ENCODE measurements around the gene TRIM71. TPM values are rescaled to one million over a fixed set of nuclear protein-coding genes. Genes with fewer than 3 reads are reported as not detected.

Gene TRIM71
- total RNA-seq, 2 donors from 2014 or later, result 11.1 TPM; not detected in 1

- 97% methylated on average over 5 of the region's 5 CpGs for WGBS
- no peak for DNase-seq (ENCODE audit: low spot score)
- intact Hi-C loops (cut with DNase I), result no loop called here
- H3K4me1 ChIP-seq (replicated peaks), result peaks cover 10% of the 10 kb centered on the region
- H3K27me3 ChIP-seq (replicated peaks; ENCODE audit: insufficient read depth), result no peaks in the 10 kb centered on the region
- TF ChIP-seq POLR2AphosphoS5 (IDR thresholded peaks at IDR 0.05) (no peak), POLR2A (IDR thresholded peaks at IDR 0.05) (no peak)
- H3K4me3 ChIP-seq, result no peak overlapping the region
- H3K27ac ChIP-seq, result no peak overlapping the region
- no peaks in the 10 kb centered on the region for H3K36me3 ChIP-seq
- no peaks in the 10 kb centered on the region for H3K9me3 ChIP-seq
Measured at GRCh38 chr3:32876920-32877319, 59.1 kb downstream of the TRIM71 start.

GRCh38 chr3:32877598-32877997 is 59.8 kb downstream of the TRIM71 start:
- H3K4me3 ChIP-seq, result no peak overlapping the region
- 93% methylated on average over 2 of the region's 2 CpGs for WGBS
- H3K27me3 ChIP-seq (replicated peaks; ENCODE audit: insufficient read depth), result no peaks in the 10 kb centered on the region
- intact Hi-C loops (cut with DNase I), result no loop called here
- DNase-seq (ENCODE audit: low spot score), result no peak
- peaks cover 7% of the 10 kb centered on the region for H3K4me1 ChIP-seq (replicated peaks)
- TF ChIP-seq POLR2A (IDR thresholded peaks at IDR 0.05), result no peak
- no peak for TF ChIP-seq POLR2AphosphoS5 (IDR thresholded peaks at IDR 0.05)
- TF ChIP-seq, protein P1, sequence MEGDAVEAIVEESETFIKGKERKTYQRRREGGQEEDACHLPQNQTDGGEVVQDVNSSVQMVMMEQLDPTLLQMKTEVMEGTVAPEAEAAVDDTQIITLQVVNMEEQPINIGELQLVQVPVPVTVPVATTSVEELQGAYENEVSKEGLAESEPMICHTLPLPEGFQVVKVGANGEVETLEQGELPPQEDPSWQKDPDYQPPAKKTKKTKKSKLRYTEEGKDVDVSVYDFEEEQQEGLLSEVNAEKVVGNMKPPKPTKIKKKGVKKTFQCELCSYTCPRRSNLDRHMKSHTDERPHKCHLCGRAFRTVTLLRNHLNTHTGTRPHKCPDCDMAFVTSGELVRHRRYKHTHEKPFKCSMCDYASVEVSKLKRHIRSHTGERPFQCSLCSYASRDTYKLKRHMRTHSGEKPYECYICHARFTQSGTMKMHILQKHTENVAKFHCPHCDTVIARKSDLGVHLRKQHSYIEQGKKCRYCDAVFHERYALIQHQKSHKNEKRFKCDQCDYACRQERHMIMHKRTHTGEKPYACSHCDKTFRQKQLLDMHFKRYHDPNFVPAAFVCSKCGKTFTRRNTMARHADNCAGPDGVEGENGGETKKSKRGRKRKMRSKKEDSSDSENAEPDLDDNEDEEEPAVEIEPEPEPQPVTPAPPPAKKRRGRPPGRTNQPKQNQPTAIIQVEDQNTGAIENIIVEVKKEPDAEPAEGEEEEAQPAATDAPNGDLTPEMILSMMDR (IDR thresholded peaks at IDR 0.05), result no peak
- H3K36me3 ChIP-seq, result no peaks in the 10 kb centered on the region
- H3K27ac ChIP-seq, result no peak overlapping the region
- H3K9me3 ChIP-seq, result no peaks in the 10 kb centered on the region

GRCh38 chr3:32880225-32880624 is 62.4 kb downstream of the TRIM71 start:
- no peaks in the 10 kb centered on the region for H3K4me1 ChIP-seq (replicated peaks)
- no peak for TF ChIP-seq POLR2AphosphoS5 (IDR thresholded peaks at IDR 0.05)
- no peak for TF ChIP-seq POLR2A (IDR thresholded peaks at IDR 0.05)
- TF ChIP-seq, protein P1 (IDR thresholded peaks at IDR 0.05), result no peak
- H3K4me3 ChIP-seq, result no peak overlapping the region
- intact Hi-C loops (cut with DNase I), result no loop called here
- no peaks in the 10 kb centered on the region for H3K27me3 ChIP-seq (replicated peaks; ENCODE audit: insufficient read depth)
- no peak for DNase-seq (ENCODE audit: low spot score)
- H3K9me3 ChIP-seq, result no peaks in the 10 kb centered on the region
- H3K36me3 ChIP-seq, result no peaks in the 10 kb centered on the region
- no peak overlapping the region for H3K27ac ChIP-seq
- WGBS, result 96% methylated on average over 1 of the region's 1 CpG

DNA sequence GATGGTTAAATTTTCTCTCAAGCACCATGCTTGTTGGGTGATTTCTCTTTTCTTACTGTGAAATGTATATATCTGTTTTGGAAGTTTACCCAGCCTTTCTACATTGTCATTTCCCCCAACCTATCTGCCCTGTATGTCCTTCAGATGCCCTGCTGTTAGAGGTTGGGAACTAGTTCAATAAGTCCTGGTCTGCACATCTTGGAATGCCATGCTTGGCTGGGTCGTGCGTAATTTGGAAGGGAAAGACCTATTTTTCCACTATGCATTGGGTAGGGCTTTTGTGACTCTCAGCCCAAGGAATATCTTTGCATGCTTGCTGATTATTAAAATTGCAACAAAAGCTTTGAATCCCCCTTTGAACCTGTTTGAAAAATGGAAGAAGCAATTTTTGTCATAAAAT is 63.8 kb downstream of the TRIM71 start:
- H3K4me3 ChIP-seq, result no peak overlapping the region
- H3K27ac ChIP-seq, result no peak overlapping the region
- no peaks in the 10 kb centered on the region for H3K36me3 ChIP-seq
- no peaks in the 10 kb centered on the region for H3K27me3 ChIP-seq (replicated peaks; ENCODE audit: insufficient read depth)
- H3K9me3 ChIP-seq, result no peaks in the 10 kb centered on the region
- DNase-seq (ENCODE audit: low spot score), result no peak
- H3K4me1 ChIP-seq (replicated peaks), result no peaks in the 10 kb centered on the region
- TF ChIP-seq POLR2A (IDR thresholded peaks at IDR 0.05), result no peak
- TF ChIP-seq, protein P1 (IDR thresholded peaks at IDR 0.05), result no peak
- TF ChIP-seq POLR2AphosphoS5 (IDR thresholded peaks at IDR 0.05), result no peak
- intact Hi-C loops (cut with DNase I), result no loop called here
- 89% methylated on average over 2 of the region's 2 CpGs for WGBS

DNA sequence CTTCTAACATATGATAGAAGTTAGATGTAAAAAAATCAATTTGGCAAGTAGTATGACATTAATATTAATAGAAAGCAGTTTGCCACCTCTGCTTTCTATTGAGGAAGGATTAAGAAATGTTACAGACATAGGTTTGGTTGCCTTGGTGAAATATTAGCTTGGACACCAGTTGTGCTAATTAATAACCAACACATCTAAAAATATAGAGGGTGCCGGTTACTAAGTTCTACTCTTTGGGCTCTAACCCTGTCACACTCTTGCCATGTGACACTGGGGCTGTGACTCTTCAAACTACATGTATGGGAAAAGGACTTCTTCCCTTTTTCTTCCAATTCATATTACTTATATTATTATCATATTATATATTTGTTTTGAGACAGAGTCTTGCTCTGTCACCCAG is 64.4 kb downstream of the TRIM71 start:
- 97% methylated on average over 1 of the region's 1 CpG for WGBS
- intact Hi-C loops (cut with DNase I), result no loop called here
- no peaks in the 10 kb centered on the region for H3K36me3 ChIP-seq

More for the DNA sequence above, 64.4 kb downstream of the TRIM71 start:
- no peak overlapping the region for H3K27ac ChIP-seq
- no peaks in the 10 kb centered on the region for H3K27me3 ChIP-seq (replicated peaks; ENCODE audit: insufficient read depth)
- no peaks in the 10 kb centered on the region for H3K4me1 ChIP-seq (replicated peaks)
- H3K9me3 ChIP-seq, result no peaks in the 10 kb centered on the region
- no peak for DNase-seq (ENCODE audit: low spot score)
- TF ChIP-seq, protein P1 (IDR thresholded peaks at IDR 0.05), result no peak
- no peak for TF ChIP-seq POLR2A (IDR thresholded peaks at IDR 0.05)
- H3K4me3 ChIP-seq, result no peak overlapping the region

Data from prostate gland (tissue), 2 donors.